ENCODE results near the gene PRXL2B. TPM values are rescaled to one million over a fixed set of nuclear protein-coding genes. Genes with fewer than 3 reads are reported as not detected.
A peak's percentile ranks its signal among the peaks of the same experiment; 100 is the strongest.

PRXL2B gene
- total and polyA plus RNA-seq, 3 experiments from 2014 or later = 23.2 to 45.5 (median 41.3) TPM

DNA sequence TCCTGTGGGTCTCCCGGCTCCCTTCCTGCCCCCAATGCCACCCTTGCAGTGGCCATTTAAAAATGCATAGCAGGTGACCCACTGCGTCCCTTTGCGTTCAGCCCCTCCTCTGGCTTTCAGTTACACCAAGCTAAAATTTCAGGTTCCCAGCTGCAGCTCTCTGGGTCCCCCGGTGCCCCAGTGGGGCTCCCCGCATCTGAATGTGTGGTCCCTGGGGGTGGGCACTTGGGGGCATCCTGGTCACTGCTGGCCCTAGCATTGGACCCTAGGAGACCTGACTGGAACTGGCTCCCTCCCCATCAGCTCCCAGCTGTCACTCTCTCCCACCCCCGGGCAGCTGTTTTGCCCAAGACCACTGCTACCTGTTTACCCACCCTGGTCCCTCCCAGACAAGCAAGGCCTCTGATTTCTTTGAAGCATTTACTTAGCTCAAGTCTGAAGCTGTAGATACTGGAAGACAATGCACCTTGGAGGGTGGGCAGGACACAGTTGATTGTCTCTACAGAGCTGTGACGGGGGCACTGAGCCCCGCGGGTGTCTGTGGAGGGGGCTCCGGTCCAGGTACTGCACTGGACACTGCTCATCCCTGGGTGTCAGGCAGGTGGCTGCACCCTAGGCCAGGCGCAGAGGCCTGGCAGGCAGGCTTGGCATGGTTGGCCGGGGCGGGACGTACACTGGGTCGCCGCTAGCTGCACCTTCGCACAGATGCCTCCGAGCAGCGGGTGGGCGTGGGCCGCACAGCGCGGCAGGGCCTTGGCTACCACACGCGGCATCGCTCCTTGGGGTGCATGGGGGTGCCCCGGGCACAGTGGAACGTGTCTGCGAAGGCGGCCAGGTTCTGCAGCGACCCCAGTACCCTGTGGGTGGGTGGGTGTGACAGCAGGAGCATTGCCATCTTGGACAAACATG lies 3.9 kb downstream of the PRXL2B start:
- Histone ChIP-seq H3K27me3 (ENCODE audit: insufficient read depth, low read length, poor library complexity, severe bottlenecking) (no peaks in the 10 kb centered on the region), H3K4me1 (ENCODE audit: insufficient read depth, low read length) (peaks cover 9% of the 10 kb centered on the region), H3K9me3 (ENCODE audit: low read length) (no peaks in the 10 kb centered on the region), H3K4me3 (ENCODE audit: low read length) (no peak overlapping the region), H3K27ac (ENCODE audit: low read depth, low read length) (no peak overlapping the region), H3K36me3 (ENCODE audit: insufficient read depth, low read length) (no peaks in the 10 kb centered on the region)
- Mint-ChIP-seq H3K4me1 (peaks cover under 1 to 21% (median 2%) of the 10 kb centered on the region in 3 donors), H3K27ac (peak overlapping the region in 1 of 8 donors; percentile 4), H3K4me3 (peak overlapping the region in 2 of 7 donors; percentile 12 to 27), H3K27me3 (no peaks in the 10 kb centered on the region), H3K36me3 (peaks cover 0 to 20% (median 0%) of the 10 kb centered on the region in 3 donors), H3K9me3 (no peaks in the 10 kb centered on the region)
- ChIA-PET CTCF (no interaction called here), POLR2A (no interaction called here)
- DNase-seq = peak in 1 of 5 donors; percentile 48

DNA sequence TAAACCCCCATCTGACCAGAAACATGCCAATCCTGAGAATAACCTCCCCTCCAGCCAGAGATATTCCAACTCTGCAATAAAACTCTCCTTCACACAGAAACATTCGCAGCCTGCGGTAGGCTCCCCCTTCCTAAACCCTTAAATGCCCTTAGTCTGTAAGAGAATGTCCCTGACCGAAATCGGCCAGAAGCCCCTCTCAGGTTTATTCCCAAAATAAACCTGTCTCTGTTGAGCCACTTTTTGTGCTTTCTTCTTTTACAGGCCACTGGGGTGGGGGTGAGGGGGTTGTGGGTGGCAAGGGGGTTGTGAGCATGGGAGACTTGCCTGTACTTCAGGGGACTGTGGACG lies 4.6 kb downstream of the PRXL2B start:
- Histone ChIP-seq H3K27ac (ENCODE audit: low read depth, low read length) (no peak overlapping the region), H3K27me3 (ENCODE audit: insufficient read depth, low read length, poor library complexity, severe bottlenecking) (no peaks in the 10 kb centered on the region), H3K4me1 (ENCODE audit: insufficient read depth, low read length) (peaks cover 9% of the 10 kb centered on the region), H3K4me3 (ENCODE audit: low read length) (no peak overlapping the region), H3K36me3 (ENCODE audit: insufficient read depth, low read length) (no peaks in the 10 kb centered on the region), H3K9me3 (ENCODE audit: low read length) (no peaks in the 10 kb centered on the region)
- DNase-seq = no peak
- ChIA-PET CTCF (no interaction called here), POLR2A (no interaction called here)
- Mint-ChIP-seq H3K27me3 (no peaks in the 10 kb centered on the region), H3K9me3 (no peaks in the 10 kb centered on the region), H3K4me1 (peaks cover 0 to 20% (median 0%) of the 10 kb centered on the region in 3 donors), H3K4me3 (peak overlapping the region in 2 of 7 donors; percentile 20 to 33), H3K27ac (peak overlapping the region in 1 of 8 donors; percentile 68), H3K36me3 (peaks cover 0 to 18% (median 0%) of the 10 kb centered on the region in 3 donors)

DNA sequence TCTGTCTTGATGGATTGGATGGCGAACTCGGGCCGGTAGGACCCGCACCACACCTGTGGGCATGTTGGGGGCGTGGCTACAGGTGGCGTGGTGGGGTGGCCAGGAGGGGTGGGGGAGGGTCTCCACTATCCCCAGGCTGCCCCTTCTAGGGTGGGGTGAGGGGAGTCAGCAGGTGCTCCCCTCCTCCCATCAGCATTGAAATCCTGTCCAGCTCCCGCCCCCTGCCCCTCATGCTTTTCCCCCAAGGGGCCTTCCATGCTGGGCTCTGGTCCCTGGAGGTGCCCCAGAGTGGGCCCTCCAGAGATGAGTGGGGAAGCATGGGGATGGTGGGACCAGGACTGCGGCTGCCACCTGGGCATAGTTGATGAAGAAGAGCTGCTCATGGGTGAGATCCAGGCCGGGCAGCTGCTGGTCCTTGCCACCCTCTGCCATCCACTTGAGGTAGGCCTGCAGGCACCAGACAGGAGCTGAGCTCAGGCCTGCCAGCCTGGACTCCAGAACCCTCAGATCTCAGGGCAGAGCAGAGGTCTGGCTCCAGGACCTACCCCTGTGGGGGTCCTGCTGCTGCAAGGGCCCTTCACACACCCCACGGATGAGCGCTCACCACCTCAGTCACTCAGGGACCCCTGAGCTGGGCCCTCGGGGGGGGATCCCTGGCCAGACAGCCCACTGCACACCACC lies 5.1 kb downstream of the PRXL2B start:
- Mint-ChIP-seq H3K27ac (no peak overlapping the region), H3K4me1 (peaks cover 0 to 20% (median 0%) of the 10 kb centered on the region in 3 donors), H3K36me3 (peaks cover 0 to 15% (median 0%) of the 10 kb centered on the region in 3 donors), H3K9me3 (no peaks in the 10 kb centered on the region), H3K27me3 (no peaks in the 10 kb centered on the region), H3K4me3 (peak overlapping the region in 1 of 7 donors; percentile 48)
- Histone ChIP-seq H3K27me3 (ENCODE audit: insufficient read depth, low read length, poor library complexity, severe bottlenecking) (no peaks in the 10 kb centered on the region), H3K9me3 (ENCODE audit: low read length) (no peaks in the 10 kb centered on the region), H3K27ac (ENCODE audit: low read depth, low read length) (no peak overlapping the region), H3K36me3 (ENCODE audit: insufficient read depth, low read length) (no peaks in the 10 kb centered on the region), H3K4me1 (ENCODE audit: insufficient read depth, low read length) (peaks cover 9% of the 10 kb centered on the region), H3K4me3 (ENCODE audit: low read length) (no peak overlapping the region)
- ChIA-PET POLR2A (no interaction called here), CTCF (no interaction called here)
- peak in 1 of 5 donors; percentile 46 for DNase-seq

DNA sequence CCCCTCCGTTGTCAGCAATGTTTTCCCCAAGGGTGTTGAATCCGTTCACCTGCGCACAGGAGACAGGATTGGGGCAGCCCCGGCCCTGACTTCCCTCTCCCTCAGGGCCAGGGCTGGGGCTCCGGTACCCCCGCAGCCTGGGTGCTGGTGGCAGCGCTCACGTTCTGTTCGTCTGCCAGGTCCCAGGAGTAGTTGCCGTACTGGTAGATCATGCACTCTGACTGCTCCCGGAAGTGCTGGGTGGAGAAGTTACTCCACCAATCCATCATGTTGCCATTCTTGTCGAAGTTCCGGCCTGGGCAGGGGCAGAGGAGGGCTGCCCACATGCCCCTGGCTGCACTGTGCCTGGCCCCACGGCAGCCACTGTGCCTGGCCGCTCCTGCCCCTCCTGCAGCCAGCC lies 6.1 kb downstream of the PRXL2B start:
- Mint-ChIP-seq H3K4me1 (peaks cover 0 to 14% (median 0%) of the 10 kb centered on the region in 3 donors), H3K4me3 (peak overlapping the region in 1 of 7 donors; percentile 39), H3K27ac (no peak overlapping the region), H3K9me3 (no peaks in the 10 kb centered on the region), H3K36me3 (peaks cover 0 to 15% (median 0%) of the 10 kb centered on the region in 3 donors), H3K27me3 (peaks cover 0 to 1% of the 10 kb centered on the region in 2 donors)
- POLR2A ChIA-PET = no interaction called here
- H3K4me3 ChIP-seq (ENCODE audit: low read length) = no peak overlapping the region
- peak in 2 of 5 donors; percentile 16 to 38 for DNase-seq
- H3K9me3 ChIP-seq (ENCODE audit: low read length) = no peaks in the 10 kb centered on the region
- H3K27ac ChIP-seq (ENCODE audit: low read depth, low read length) = no peak overlapping the region
- H3K4me1 ChIP-seq (ENCODE audit: insufficient read depth, low read length) = peaks cover 3% of the 10 kb centered on the region
- CTCF ChIA-PET = no interaction called here
- H3K27me3 ChIP-seq (ENCODE audit: insufficient read depth, low read length, poor library complexity, severe bottlenecking) = no peaks in the 10 kb centered on the region
- no peaks in the 10 kb centered on the region for H3K36me3 ChIP-seq (ENCODE audit: insufficient read depth, low read length)

DNA sequence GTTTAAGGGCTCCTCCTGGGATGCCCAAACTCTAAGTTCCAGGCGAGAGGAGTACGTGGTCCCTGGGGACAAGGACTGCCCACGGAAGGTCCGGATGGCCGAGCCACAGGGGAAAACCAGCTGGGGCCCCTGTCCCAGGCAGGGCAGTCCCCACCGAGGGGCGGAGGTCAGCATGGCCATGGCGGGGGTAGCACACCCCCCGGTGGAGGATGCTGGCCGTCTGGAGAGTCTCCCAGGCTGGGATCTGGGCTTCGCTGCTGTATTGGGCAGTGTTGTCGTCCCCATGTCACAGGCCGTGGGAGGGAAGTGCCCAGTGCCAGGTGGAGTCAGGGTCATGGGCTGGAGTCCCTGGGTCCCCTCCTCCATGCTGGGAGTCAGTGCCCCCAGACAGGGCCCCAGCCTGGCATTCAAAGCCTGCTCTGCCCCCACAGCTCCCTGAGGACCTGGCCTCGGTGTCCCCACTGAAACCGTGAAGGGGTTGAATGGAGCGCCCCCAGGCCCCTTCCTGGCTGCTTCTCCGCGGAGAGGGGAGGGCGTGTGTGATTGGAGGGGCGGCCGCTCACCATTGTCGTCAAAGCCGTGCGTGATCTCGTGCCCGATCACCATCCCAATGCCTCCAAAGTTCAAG lies 6.8 kb downstream of the PRXL2B start:
- Mint-ChIP-seq H3K36me3 (peaks cover 0 to 15% (median 0%) of the 10 kb centered on the region in 3 donors), H3K4me1 (peaks cover 0 to 9% (median 0%) of the 10 kb centered on the region in 3 donors), H3K4me3 (no peak overlapping the region), H3K9me3 (peaks cover 0 to under 1% (median 0%) of the 10 kb centered on the region in 5 donors), H3K27ac (no peak overlapping the region), H3K27me3 (peaks cover 0 to 1% of the 10 kb centered on the region in 2 donors)
- Histone ChIP-seq H3K4me1 (ENCODE audit: insufficient read depth, low read length) (no peaks in the 10 kb centered on the region), H3K36me3 (ENCODE audit: insufficient read depth, low read length) (no peaks in the 10 kb centered on the region), H3K27ac (ENCODE audit: low read depth, low read length) (no peak overlapping the region), H3K27me3 (ENCODE audit: insufficient read depth, low read length, poor library complexity, severe bottlenecking) (no peaks in the 10 kb centered on the region), H3K9me3 (ENCODE audit: low read length) (no peaks in the 10 kb centered on the region), H3K4me3 (ENCODE audit: low read length) (no peak overlapping the region)
- ChIA-PET CTCF (no interaction called here), POLR2A (no interaction called here)
- DNase-seq = peak in 1 of 5 donors; percentile 41

DNA sequence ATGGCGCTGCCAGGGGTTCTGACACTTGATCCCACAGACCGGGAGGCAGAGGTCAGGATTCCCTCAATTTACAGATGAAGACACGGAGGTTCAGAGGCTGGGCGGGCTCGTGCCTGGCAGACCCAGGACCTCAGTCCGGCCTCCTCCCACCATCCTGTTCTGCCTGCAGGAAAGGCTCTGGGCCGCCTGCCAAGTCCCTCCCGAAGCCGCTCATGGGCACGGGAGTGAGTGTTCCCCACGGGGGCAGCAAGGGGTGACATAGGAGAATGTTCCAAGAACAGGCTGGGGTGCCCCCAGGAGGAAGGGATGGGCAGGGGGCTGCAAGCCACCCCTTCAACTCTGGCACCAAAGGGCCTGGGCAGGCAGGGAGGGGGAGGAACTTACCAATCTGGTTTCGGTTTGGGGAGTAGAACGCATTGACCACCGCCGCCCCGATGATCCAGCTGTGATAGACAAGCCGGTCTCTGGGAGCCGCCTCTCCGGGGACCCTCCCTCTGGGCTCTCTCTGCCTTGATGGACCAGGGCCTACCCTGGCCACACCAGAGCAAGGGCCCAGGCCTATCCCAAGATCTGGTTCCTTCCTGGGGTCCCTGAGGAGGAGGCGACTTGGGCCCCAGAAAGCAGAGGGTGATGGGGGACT lies 7.5 kb downstream of the PRXL2B start:
- Histone ChIP-seq H3K36me3 (ENCODE audit: insufficient read depth, low read length) (no peaks in the 10 kb centered on the region), H3K4me1 (ENCODE audit: insufficient read depth, low read length) (no peaks in the 10 kb centered on the region), H3K27ac (ENCODE audit: low read depth, low read length) (no peak overlapping the region), H3K9me3 (ENCODE audit: low read length) (no peaks in the 10 kb centered on the region), H3K4me3 (ENCODE audit: low read length) (no peak overlapping the region), H3K27me3 (ENCODE audit: insufficient read depth, low read length, poor library complexity, severe bottlenecking) (no peaks in the 10 kb centered on the region)
- peak in 1 of 5 donors; percentile 44 for DNase-seq
- ChIA-PET CTCF (no interaction called here), POLR2A (no interaction called here)
- Mint-ChIP-seq H3K4me3 (no peak overlapping the region), H3K27me3 (peaks cover 0 to 1% of the 10 kb centered on the region in 2 donors), H3K27ac (no peak overlapping the region), H3K9me3 (peaks cover 0 to 4% (median 3%) of the 10 kb centered on the region in 5 donors), H3K36me3 (peaks cover 0 to 11% (median 0%) of the 10 kb centered on the region in 3 donors), H3K4me1 (peaks cover 0 to 4% (median 0%) of the 10 kb centered on the region in 3 donors)

DNA sequence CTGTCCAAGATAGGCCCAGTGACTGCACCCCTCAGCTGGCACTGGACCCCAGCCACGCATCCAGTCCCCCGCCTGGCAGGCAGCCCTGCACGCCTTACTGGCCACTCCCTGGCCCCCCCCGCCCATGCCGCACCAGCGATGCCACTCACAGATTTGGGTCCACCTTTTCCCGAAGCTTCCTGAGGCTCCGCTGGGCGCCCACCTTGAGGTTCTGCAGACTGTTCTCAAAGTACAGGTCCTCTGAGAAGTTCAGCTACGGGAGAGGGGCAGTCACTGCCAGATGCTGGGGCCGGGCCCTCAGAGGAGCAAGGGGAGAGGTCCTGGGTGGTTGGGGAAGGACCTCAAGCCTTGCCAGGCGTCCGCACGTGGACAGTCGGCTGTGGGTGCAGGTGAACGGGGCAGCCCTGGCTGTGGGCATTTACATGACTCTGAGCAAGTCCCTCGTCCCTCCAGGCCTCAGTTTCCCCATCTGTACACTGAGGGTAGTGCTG lies 8.1 kb downstream of the PRXL2B start:
- Mint-ChIP-seq H3K36me3 (peaks cover 0 to 6% (median 0%) of the 10 kb centered on the region in 3 donors), H3K27me3 (peaks cover 0 to 1% of the 10 kb centered on the region in 2 donors), H3K9me3 (peaks cover 0 to 4% (median 3%) of the 10 kb centered on the region in 5 donors), H3K27ac (no peak overlapping the region), H3K4me1 (peaks cover 0 to 4% (median 0%) of the 10 kb centered on the region in 3 donors), H3K4me3 (no peak overlapping the region)
- Histone ChIP-seq H3K9me3 (ENCODE audit: low read length) (no peaks in the 10 kb centered on the region), H3K4me3 (ENCODE audit: low read length) (no peak overlapping the region), H3K4me1 (ENCODE audit: insufficient read depth, low read length) (no peaks in the 10 kb centered on the region), H3K36me3 (ENCODE audit: insufficient read depth, low read length) (no peaks in the 10 kb centered on the region), H3K27me3 (ENCODE audit: insufficient read depth, low read length, poor library complexity, severe bottlenecking) (no peaks in the 10 kb centered on the region), H3K27ac (ENCODE audit: low read depth, low read length) (no peak overlapping the region)
- DNase-seq = peak in 1 of 5 donors; percentile 47
- POLR2A ChIA-PET = no interaction called here
- CTCF ChIA-PET = no interaction called here
